ENCODE data around the gene RER1. TPM values are rescaled to one million over a fixed set of nuclear protein-coding genes. Genes with fewer than 3 reads are reported as not detected.

RER1 gene
- total RNA-seq, 1 experiment from 2014 or later, result 155 TPM

GRCh38 chr1:2427976-2428375 is 36.3 kb downstream of the RER1 start:
- TF ChIP-seq ATF3 (IDR thresholded peaks at IDR 0.05) (no peak), RAD21 (IDR thresholded peaks at IDR 0.05; ENCODE audit: low read depth) (no peak), EZH2phosphoT487 (IDR thresholded peaks at IDR 0.05; ENCODE audit: borderline replicate concordance) (no peak)
- Histone ChIP-seq H3K9me3 (ENCODE audit: control insufficient read depth in 1 of 2, insufficient read depth in 1 of 2, low read depth in 1 of 2, low read length in 2 of 2) (peaks cover 3 to 15% of the 10 kb centered on the region in 2 experiments; a peak in 2 of 4 replicates), H3K27me3 (ENCODE audit: insufficient read depth, low read length) (peaks cover 3% of the 10 kb centered on the region; the same call in 1 of the 2 replicates), H3K9me2 (ENCODE audit: insufficient read depth) (no peaks in the 10 kb centered on the region), H3K9ac (ENCODE audit: low read length) (no peak overlapping the region), H2AFZ (ENCODE audit: low read depth, low read length, poor library complexity, severe bottlenecking) (no peak overlapping the region), H3K4me2 (ENCODE audit: low read length) (no peak overlapping the region), H3K4me1 (ENCODE audit: control insufficient read depth in 1 of 2, insufficient read depth in 2 of 2, low read length in 2 of 2) (no peaks in the 10 kb centered on the region), H3K27ac (ENCODE audit: low read depth, low read length) (no peak overlapping the region), H4K20me1 (ENCODE audit: insufficient read depth) (no peaks in the 10 kb centered on the region), H3K79me2 (ENCODE audit: insufficient read depth, low read length) (no peaks in the 10 kb centered on the region), H3K4me3 (replicated peaks in 1 of 2; ENCODE audit: low read depth in 1 of 2, low read length in 2 of 2) (no peak overlapping the region), H3K36me3 (ENCODE audit: control insufficient read depth in 1 of 2, insufficient read depth in 2 of 2, low read length in 2 of 2) (no peaks in the 10 kb centered on the region)
- no TSS peak for BruUV-seq (replicated peaks)
- ChIA-PET RAD21 (ENCODE audit: low non-redundant PET in 1 of 2, low total read pairs in 2 of 2, uncharacterized antibody in 2 of 2, unreplicated experiment in 2 of 2) (no interaction called here), POLR2A (no interaction called here), CTCF (no interaction called here)
- DNase-seq (ENCODE audit: low read depth, low spot score) (no peak), ATAC-seq (no peak)
- intact Hi-C loops (cut with micrococcal nuclease), result no loop called here

- Histone ChIP-seq H3K9ac (ENCODE audit: low read length) (no peak overlapping the region), H4K20me1 (ENCODE audit: insufficient read depth) (no peaks in the 10 kb centered on the region), H3K79me2 (ENCODE audit: insufficient read depth, low read length) (no peaks in the 10 kb centered on the region), H2AFZ (ENCODE audit: low read depth, low read length, poor library complexity, severe bottlenecking) (no peak overlapping the region), H3K36me3 (ENCODE audit: control insufficient read depth in 1 of 2, insufficient read depth in 2 of 2, low read length in 2 of 2) (no peaks in the 10 kb centered on the region), H3K4me1 (ENCODE audit: control insufficient read depth in 1 of 2, insufficient read depth in 2 of 2, low read length in 2 of 2) (no peaks in the 10 kb centered on the region), H3K4me2 (ENCODE audit: low read length) (no peak overlapping the region), H3K27ac (ENCODE audit: low read depth, low read length) (no peak overlapping the region), H3K4me3 (replicated peaks in 1 of 2; ENCODE audit: low read depth in 1 of 2, low read length in 2 of 2) (no peak overlapping the region), H3K9me3 (ENCODE audit: control insufficient read depth in 1 of 2, insufficient read depth in 1 of 2, low read depth in 1 of 2, low read length in 2 of 2) (peaks cover 3 to 11% of the 10 kb centered on the region in 2 experiments; a peak in 2 of 4 replicates), H3K9me2 (ENCODE audit: insufficient read depth) (no peaks in the 10 kb centered on the region), H3K27me3 (ENCODE audit: insufficient read depth, low read length) (peaks cover 7% of the 10 kb centered on the region; the same call in 1 of the 2 replicates)
- ChIA-PET RAD21 (ENCODE audit: low non-redundant PET in 1 of 2, low total read pairs in 2 of 2, uncharacterized antibody in 2 of 2, unreplicated experiment in 2 of 2) (no interaction called here), CTCF (no interaction called here), POLR2A (no interaction called here)
- ATAC-seq (no peak), DNase-seq (ENCODE audit: low read depth, low spot score) (no peak)
- BruUV-seq (replicated peaks), result no TSS peak
- TF ChIP-seq ZNF274 (IDR thresholded peaks at IDR 0.05; ENCODE audit: low read depth, low read length), result no peak
- no peak for TF ChIP-seq ATF3 (IDR thresholded peaks at IDR 0.05)
- no peak for TF ChIP-seq CBX3 (IDR thresholded peaks at IDR 0.05; ENCODE audit: low read depth)
- no peak for TF ChIP-seq MAX (IDR thresholded peaks at IDR 0.05)
- TF ChIP-seq EGR1 (IDR thresholded peaks at IDR 0.05; ENCODE audit: low read depth), result no peak
- no peak for TF ChIP-seq YY1 (IDR thresholded peaks at IDR 0.05; ENCODE audit: extremely low read depth, insufficient replicate concordance, low read depth, low read length)
- TF ChIP-seq FOSL1 (IDR thresholded peaks at IDR 0.05; ENCODE audit: low read depth), result no peak
- intact Hi-C loops (cut with micrococcal nuclease), result no loop called here
Observed at GRCh38 chr1:2428490-2428889, 36.8 kb downstream of the RER1 start.
